Measurements from ENCODE around the gene ZNF518A. TPM values are rescaled to one million over a fixed set of nuclear protein-coding genes. Genes with fewer than 3 reads are reported as not detected.

The ZNF518A gene
- total and polyA plus RNA-seq, 2 donors (not counting 1 experiment from before 2014, with no cell fraction given) = 5.2 to 19.0 TPM

DNA sequence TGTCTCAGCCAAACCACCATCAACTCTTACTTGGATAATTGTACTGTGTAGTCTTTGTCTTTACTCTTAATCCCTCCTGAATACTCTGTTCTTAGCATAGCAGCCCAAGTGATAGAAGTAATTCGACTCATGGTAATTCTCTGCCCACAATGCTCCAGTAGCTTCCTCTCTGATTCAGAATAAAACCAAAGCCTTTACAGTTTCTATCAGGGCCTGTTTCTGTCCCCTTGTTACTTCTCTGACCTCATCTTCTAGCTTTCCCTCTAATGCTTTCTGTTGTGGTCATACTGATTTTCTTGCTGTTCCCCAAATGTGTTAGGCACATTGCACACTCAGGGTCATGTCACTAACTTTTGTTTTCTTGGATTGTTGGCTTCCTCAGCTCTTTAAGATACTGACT is 8.0 kb downstream of the ZNF518A start:
- no peaks in the 10 kb centered on the region for H3K9me3 ChIP-seq (ENCODE audit: control insufficient read depth, insufficient read depth, low read depth, low read length)
- no peak for DNase-seq (ENCODE audit: low read depth in 2 of 2)
- H2AFZ ChIP-seq (ENCODE audit: low read length) = no peak overlapping the region
- no peak overlapping the region for H3K4me3 ChIP-seq (replicated peaks in 1 of 4; ENCODE audit: control extremely low read depth in 1 of 4, insufficient read depth in 1 of 4, low read depth in 3 of 4, low read length in 4 of 4)
- no peak overlapping the region for H3K27ac ChIP-seq (ENCODE audit: insufficient read depth, low read length)
- no peak overlapping the region for H3K4me2 ChIP-seq (ENCODE audit: extremely low read depth, insufficient read depth, low read length)
- TF ChIP-seq, protein P1, sequence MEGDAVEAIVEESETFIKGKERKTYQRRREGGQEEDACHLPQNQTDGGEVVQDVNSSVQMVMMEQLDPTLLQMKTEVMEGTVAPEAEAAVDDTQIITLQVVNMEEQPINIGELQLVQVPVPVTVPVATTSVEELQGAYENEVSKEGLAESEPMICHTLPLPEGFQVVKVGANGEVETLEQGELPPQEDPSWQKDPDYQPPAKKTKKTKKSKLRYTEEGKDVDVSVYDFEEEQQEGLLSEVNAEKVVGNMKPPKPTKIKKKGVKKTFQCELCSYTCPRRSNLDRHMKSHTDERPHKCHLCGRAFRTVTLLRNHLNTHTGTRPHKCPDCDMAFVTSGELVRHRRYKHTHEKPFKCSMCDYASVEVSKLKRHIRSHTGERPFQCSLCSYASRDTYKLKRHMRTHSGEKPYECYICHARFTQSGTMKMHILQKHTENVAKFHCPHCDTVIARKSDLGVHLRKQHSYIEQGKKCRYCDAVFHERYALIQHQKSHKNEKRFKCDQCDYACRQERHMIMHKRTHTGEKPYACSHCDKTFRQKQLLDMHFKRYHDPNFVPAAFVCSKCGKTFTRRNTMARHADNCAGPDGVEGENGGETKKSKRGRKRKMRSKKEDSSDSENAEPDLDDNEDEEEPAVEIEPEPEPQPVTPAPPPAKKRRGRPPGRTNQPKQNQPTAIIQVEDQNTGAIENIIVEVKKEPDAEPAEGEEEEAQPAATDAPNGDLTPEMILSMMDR (conservative IDR thresholded peaks at IDR 0.05 in 1 of 2, IDR thresholded peaks at IDR 0.05 in 1 of 2; ENCODE audit: low read depth in 1 of 2, low read length in 2 of 2) = no peak
- no peak for TF ChIP-seq EZH2 (IDR thresholded peaks at IDR 0.05; ENCODE audit: low read length, missing control alignments)
- H3K36me3 ChIP-seq (ENCODE audit: control insufficient read depth, insufficient read depth, low read length) = peaks cover 1% of the 10 kb centered on the region
- H3K79me2 ChIP-seq (ENCODE audit: control insufficient read depth, insufficient read depth, low read length) = no peaks in the 10 kb centered on the region
- no peaks in the 10 kb centered on the region for H3K27me3 ChIP-seq (ENCODE audit: control insufficient read depth, insufficient read depth, low read length)
- H3K4me1 ChIP-seq (ENCODE audit: control insufficient read depth, extremely low read depth, insufficient read depth, low read length) = no peaks in the 10 kb centered on the region
- H3K9ac ChIP-seq (ENCODE audit: insufficient read depth, low read length) = no peak overlapping the region
- H4K20me1 ChIP-seq (ENCODE audit: control insufficient read depth, extremely low read depth, insufficient read depth, low read length) = no peaks in the 10 kb centered on the region

DNA sequence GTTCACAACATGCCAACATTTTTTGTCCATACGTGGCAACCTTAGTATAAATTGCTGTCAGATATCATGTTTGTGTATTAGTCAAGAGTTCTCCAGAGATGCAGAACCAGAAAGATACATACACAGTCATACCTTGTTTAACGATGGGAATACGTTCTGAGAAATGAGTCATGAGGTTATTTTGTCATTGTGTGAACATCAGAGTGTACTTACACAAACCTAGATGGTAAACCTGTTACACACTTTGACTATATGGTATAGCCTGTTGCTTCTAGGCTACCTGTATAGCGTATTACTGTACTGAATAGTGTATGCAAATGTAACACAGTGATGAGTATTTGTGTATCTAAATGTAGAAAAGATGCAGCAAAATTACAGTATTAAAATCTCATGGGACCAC is 22.3 kb downstream of the ZNF518A start:
- Histone ChIP-seq H3K27me3 (ENCODE audit: control insufficient read depth, insufficient read depth, low read length) (no peaks in the 10 kb centered on the region), H3K4me3 (replicated peaks in 1 of 4; ENCODE audit: control extremely low read depth in 1 of 4, insufficient read depth in 1 of 4, low read depth in 3 of 4, low read length in 4 of 4) (no peak overlapping the region), H3K9ac (ENCODE audit: insufficient read depth, low read length) (no peak overlapping the region), H3K79me2 (ENCODE audit: control insufficient read depth, insufficient read depth, low read length) (no peaks in the 10 kb centered on the region), H3K4me1 (ENCODE audit: control insufficient read depth, extremely low read depth, insufficient read depth, low read length) (no peaks in the 10 kb centered on the region), H3K27ac (ENCODE audit: insufficient read depth, low read length) (no peak overlapping the region), H3K36me3 (ENCODE audit: control insufficient read depth, insufficient read depth, low read length) (no peaks in the 10 kb centered on the region), H2AFZ (ENCODE audit: low read length) (no peak overlapping the region), H4K20me1 (ENCODE audit: control insufficient read depth, extremely low read depth, insufficient read depth, low read length) (no peaks in the 10 kb centered on the region), H3K4me2 (ENCODE audit: extremely low read depth, insufficient read depth, low read length) (no peak overlapping the region), H3K9me3 (ENCODE audit: control insufficient read depth, insufficient read depth, low read depth, low read length) (no peaks in the 10 kb centered on the region)
- no peak for TF ChIP-seq EZH2 (IDR thresholded peaks at IDR 0.05; ENCODE audit: low read length, missing control alignments)
- TF ChIP-seq, protein P1 (conservative IDR thresholded peaks at IDR 0.05 in 1 of 2, IDR thresholded peaks at IDR 0.05 in 1 of 2; ENCODE audit: low read depth in 1 of 2, low read length in 2 of 2) = no peak
- DNase-seq (ENCODE audit: low read depth in 2 of 2) = peak in 1 of 2 donors; percentile 2

DNA sequence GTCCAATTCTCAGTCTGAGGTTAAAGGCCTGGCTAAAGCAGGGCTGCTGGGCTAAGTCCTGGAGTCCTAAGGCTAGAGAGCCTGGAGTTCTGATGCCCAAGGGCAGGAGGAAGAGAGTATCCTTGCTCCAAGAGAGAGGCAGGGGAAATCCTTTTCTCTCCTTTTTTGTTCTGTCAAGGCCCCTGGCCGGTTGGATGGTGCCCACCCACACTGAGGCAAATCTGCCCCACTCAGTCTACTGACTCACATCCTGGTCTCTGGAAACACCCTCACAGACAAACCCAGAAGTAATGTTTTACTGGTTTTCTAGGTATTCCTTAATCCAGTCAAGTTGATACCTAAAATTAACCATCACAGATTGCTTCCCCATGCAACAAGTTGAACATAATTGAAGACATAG is 23.0 kb downstream of the ZNF518A start:
- Histone ChIP-seq H3K79me2 (ENCODE audit: control insufficient read depth, insufficient read depth, low read length) (no peaks in the 10 kb centered on the region), H2AFZ (ENCODE audit: low read length) (no peak overlapping the region), H3K4me3 (replicated peaks in 1 of 4; ENCODE audit: control extremely low read depth in 1 of 4, insufficient read depth in 1 of 4, low read depth in 3 of 4, low read length in 4 of 4) (no peak overlapping the region), H3K4me2 (ENCODE audit: extremely low read depth, insufficient read depth, low read length) (no peak overlapping the region), H3K36me3 (ENCODE audit: control insufficient read depth, insufficient read depth, low read length) (no peaks in the 10 kb centered on the region), H3K27me3 (ENCODE audit: control insufficient read depth, insufficient read depth, low read length) (no peaks in the 10 kb centered on the region), H3K4me1 (ENCODE audit: control insufficient read depth, extremely low read depth, insufficient read depth, low read length) (no peaks in the 10 kb centered on the region), H3K9me3 (ENCODE audit: control insufficient read depth, insufficient read depth, low read depth, low read length) (no peaks in the 10 kb centered on the region), H4K20me1 (ENCODE audit: control insufficient read depth, extremely low read depth, insufficient read depth, low read length) (no peaks in the 10 kb centered on the region), H3K27ac (ENCODE audit: insufficient read depth, low read length) (no peak overlapping the region), H3K9ac (ENCODE audit: insufficient read depth, low read length) (no peak overlapping the region)
- peak in 1 of 2 donors; percentile 14 for DNase-seq (ENCODE audit: low read depth in 2 of 2)
- TF ChIP-seq, protein P1 (conservative IDR thresholded peaks at IDR 0.05 in 1 of 2, IDR thresholded peaks at IDR 0.05 in 1 of 2; ENCODE audit: low read depth in 1 of 2, low read length in 2 of 2) = no peak
- TF ChIP-seq EZH2 (IDR thresholded peaks at IDR 0.05; ENCODE audit: low read length, missing control alignments) = no peak

Measured in fibroblast of lung (primary cell).